Measurements from ENCODE around the gene RMND5B.

- TF ChIP-seq CTCF (IDR thresholded peaks at IDR 0.05), result no peak
- no peak for TF ChIP-seq EZH2 (IDR thresholded peaks at IDR 0.05; ENCODE audit: borderline replicate concordance, insufficient read depth, low read depth, low read length, poor library complexity, severe bottlenecking)
These were observed 18.3 kb upstream of the RMND5B start for GRCh38 chr5:178112545-178112944.
